HG03066 (cell line): ENCODE measurements around the gene TANGO6.
"Not testable (repeated sequence)": the region's sequence is repeated elsewhere in the genome, so short reads cannot be mapped to it uniquely, and the experiment has no call there.

Source experiments
- ATAC-seq: cut with Tn5 transposase; IDR thresholded peaks from one replicate; pipeline ENCODE4 v1.9.1; 2021; ENCODE audit warnings: low read depth; ENCODE audit not compliant: unreplicated experiment

TANGO6 gene

DNA sequence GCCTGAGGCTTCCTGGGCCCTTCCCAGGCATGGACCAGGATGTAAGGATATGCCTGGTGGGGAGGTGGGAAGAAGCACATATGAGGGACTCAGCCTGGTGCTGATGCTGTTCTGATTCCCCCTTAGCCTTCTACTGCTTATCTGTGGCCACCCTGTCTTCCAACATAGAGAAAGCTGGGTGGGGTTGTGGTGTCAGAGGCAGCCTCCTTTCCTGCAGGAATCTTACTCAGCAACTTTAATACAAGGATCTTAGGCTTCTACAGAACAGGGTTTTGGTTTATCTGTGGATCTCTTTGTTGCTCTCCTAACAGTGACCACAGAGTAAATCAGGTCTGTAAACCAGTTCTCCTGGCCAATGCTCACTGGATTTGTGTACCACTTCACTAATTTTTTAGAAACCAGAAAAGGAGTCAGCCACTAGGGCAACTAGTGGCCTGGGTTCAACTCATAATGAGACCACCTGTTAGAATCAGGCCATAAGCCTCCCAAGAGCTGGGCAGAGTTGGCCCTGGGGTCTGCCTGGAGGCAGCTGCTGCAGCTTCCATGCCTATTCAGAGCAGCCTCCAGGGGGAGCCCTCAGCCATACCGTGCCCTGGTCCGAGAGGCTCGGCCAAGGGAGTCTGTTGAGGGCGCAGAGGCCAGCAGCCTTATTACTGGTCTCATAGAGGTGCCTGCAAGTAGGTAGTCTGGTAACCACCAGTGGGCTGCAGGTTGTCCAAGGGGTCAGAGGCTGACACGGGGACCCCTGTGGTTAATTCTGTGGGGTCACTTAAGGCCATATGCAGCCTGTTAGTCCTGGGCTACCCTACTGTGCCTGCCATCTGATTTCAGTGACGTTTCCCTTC, 269.2 kb downstream of the TANGO6 start:
- no peak for ATAC-seq

DNA sequence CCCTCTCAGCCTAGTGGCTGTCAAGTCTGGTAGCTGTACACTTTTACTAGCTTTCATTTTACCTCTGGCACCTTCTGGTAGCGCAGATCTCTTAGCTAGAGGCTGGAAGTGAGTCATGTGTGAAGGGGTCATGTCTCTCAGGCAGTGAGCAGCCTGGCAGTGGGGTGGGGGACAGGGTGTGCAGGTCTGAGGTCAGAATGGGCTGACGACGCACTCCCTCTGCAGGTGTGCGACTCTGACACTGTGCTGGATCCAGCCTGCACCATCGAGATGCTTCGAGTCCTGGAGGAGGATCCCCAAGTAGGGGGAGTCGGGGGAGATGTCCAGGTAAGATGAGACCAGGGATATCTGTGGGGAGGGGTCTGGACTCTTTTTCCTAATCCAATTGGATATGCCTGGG, 269.9 kb downstream of the TANGO6 start:
- ATAC-seq: no peak

DNA sequence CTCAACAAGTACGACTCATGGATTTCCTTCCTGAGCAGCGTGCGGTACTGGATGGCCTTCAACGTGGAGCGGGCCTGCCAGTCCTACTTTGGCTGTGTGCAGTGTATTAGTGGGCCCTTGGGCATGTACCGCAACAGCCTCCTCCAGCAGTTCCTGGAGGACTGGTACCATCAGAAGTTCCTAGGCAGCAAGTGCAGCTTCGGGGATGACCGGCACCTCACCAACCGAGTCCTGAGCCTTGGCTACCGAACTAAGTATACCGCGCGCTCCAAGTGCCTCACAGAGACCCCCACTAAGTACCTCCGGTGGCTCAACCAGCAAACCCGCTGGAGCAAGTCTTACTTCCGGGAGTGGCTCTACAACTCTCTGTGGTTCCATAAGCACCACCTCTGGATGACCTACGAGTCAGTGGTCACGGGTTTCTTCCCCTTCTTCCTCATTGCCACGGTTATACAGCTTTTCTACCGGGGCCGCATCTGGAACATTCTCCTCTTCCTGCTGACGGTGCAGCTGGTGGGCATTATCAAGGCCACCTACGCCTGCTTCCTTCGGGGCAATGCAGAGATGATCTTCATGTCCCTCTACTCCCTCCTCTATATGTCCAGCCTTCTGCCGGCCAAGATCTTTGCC, 271.1 kb downstream of the TANGO6 start:
- ATAC-seq: no peak

DNA sequence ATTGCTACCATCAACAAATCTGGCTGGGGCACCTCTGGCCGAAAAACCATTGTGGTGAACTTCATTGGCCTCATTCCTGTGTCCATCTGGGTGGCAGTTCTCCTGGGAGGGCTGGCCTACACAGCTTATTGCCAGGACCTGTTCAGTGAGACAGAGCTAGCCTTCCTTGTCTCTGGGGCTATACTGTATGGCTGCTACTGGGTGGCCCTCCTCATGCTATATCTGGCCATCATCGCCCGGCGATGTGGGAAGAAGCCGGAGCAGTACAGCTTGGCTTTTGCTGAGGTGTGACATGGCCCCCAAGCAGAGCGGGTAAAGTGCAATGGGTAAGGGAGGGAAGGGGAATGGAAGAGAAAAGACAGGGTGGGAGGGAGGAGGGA, 271.6 kb downstream of the TANGO6 start:
- ATAC-seq: no peak

DNA sequence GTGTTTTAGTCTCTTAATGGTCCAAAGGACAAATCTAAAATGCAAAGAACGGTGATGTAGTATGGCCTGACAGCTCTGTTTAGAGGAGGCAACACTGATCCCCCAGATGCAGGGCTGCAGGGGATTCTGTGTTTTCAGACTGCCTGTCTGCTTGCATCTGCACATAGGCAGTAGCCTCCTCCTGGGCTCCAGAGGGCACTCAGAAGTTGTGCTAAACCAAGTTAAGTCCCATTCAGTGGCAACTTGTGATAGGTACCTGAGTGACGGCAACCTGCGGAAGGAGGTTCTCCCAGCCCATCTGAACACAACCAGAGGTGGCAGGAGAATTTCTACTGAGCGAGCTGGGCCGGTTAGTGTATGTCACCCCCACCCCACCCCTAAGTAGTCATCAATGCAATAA, 272.0 kb downstream of the TANGO6 start:
- no peak for ATAC-seq

DNA sequence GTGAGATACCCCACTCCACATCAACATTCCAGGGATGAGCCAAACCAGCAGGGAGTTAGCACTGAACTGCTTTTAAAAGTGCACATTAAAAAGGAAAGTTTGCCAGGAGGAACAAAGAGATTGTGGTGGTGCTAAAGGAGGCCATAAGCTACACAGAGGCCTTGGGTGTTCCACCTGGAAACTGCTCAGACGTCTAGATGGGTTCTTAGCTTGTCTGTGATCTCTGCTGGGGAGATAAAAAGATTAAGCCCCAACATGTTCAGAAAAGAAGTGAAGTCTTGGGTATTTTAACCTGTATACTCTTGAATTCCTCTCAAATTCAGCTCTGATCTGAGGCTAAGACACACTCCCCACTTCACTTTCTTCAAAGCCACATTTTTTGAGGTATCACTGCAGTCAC, 272.5 kb downstream of the TANGO6 start:
- ATAC-seq: no peak

DNA sequence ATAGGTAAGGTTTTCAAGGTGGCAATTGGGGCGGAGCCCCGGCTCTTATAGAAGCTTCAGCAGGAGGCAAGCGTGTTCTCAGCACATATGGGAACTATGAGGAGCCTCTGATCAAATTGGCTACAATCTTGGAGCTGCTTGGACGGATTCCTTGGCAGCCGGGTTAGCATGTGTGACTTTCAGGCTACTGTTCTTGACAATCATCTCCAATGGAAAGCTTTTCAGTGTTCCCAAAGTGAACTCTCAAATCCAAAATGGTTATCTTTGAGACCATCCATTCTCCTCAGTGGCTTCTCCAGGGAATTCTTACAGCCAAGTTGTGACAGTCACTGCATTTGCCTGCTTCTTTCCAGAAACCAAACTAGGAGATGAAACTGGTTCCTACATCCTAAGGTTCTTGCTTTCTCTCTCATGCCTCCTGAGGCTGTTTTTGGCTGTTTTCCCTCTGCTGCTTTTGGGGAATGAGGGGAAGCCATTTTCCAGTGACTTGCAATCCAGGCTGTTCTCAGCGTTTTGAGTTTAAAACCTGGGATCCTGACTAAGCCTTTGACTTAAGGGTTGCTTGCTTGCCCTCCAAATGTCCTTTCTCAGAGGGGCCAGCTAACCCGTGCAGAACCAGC, 273.0 kb downstream of the TANGO6 start:
- no peak for ATAC-seq

DNA sequence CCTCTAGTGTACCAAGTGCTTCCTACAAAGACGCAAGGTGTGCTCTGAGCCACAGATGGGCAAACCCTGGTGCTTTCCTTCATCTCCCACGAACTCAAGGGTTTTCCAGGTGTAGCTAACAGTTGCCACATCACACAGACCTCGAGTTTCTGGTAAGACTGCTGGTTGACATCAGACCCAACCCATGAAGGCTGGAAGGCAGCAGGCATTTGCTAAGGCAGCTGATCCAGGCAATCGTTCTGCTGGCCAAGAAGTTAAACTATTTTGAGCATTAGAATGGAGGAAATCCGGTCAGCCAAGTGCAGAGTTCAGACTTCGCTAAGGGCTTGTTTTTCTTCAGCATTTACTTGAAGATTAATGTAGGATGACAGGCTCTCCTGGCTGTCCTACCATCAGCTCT, 273.6 kb downstream of the TANGO6 start:
- no peak for ATAC-seq

DNA sequence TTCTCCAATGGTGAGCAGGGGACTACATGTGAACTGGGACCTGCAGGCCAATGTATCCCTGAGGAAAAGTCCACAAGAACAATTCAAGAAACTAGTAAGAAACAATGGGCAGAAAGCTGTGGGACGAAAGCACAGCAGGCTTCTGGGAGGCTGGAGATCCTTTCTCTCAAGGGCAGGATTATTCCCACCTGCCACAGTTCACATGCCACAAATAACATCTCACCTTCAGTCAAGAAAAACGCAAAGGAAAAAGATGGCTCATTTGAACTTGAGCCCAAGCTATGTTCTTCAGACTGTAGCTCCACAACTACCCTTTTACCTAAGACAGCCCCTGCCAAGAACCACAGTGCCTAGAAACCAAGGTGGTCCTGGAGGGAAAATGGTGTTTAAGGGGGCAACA, 275.1 kb downstream of the TANGO6 start:
- ATAC-seq: no peak

DNA sequence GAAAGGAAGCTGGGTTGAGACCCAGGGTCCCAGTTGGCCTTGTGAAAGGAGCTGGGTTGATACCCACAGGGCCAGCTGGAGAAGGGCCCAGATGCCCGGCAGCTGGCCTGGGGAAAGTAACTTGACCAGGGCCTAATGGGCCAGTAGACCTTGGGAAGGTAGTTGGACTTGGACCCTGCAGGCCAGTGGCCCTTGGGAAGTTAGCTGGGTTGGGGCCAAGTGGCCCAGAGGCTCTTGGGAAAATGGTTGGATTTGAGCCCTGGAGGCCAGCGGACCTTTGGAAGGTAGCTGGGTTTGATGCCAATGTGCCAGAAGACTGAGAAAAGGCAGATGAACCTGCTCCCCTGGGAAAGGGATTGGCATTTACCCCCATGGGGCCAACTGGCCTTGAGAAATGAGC, 275.7 kb downstream of the TANGO6 start:
- no peak for ATAC-seq

DNA sequence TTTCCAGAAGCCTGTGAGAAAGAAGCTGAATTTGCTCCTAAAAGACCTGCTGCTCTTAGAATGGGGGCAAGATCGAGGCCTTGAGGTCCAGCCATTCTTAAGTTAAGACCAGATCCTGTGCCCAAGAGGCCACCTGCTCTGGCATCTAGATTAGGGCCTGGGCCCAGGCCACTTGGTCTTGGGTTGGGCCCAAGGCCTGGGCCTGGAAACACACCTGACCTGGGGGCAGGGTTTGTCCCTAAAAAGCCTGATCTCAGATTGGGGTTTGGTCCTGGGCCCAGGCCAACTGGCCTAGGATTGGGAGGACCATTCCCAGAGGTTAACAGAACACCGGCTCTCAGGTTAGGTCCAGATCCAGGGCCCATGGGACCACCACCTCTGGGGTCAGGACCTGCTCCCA, 276.2 kb downstream of the TANGO6 start:
- no peak for ATAC-seq

DNA sequence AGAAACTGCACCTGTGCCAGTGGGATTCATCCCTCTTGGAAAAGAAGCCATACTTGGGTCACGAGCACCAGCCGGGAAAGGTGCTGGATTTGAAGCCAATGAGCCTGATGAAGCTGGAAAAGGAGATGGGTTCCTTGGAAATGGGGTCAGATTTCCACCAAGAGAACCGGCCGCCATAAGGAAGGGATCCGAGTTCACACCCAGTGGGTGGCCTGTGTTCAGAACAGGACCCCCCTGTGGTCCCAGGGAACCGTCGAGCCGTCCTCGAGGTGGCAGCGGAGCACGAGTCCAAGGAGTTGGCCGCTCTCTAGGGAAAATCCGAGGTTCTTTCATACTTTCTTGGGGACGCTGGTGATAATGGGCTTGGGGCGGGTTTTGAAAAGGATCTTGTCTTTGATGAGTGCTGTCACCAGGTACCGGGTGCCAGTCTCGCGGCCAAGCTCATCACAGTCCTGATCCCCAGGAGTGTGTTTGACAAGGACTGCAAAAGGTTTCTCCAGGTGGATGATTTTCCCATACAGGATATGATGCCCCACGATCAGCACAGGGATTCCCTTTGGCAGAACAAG, 276.8 kb downstream of the TANGO6 start:
- no peak for ATAC-seq

DNA sequence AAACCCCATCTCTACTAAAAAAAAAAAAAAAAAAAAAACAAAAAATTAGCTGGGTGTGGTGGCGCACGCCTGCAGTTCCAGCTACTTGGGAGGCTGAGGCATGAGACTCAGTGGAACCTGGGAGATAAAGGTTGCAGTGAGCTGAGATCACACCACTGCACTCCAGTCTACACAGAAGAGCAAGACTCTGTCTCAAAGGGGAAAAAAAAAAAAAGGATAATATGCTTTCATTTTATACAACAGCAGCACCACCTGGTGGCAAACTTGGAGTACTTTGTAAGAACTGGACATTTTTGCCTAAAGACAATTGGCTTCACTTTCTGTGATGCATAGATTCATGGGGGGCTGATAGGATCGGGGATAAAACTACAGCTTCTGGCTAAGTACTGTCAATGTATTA, 280.6 kb downstream of the TANGO6 start:
- ATAC-seq: no peak

DNA sequence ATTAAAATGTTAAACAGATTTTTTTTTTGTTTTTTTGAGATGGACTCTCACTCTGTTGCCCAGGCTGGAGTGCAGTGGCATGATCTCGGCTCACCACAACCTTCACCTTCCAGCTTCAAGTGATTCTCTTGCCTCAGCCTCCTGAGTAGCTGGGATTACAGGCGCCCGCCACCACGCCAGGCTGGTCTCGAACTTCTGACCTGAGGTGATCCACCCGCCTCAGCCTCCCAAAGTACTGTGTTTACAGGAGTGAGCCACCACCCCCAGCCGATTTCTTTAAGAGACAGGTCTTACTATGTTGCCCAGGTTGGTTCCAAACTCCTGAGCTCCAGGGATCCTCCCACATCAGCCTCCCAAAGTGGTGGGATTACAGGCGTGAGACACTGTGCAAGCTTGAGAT, 281.1 kb downstream of the TANGO6 start:
- not testable (repeated sequence) for ATAC-seq

DNA sequence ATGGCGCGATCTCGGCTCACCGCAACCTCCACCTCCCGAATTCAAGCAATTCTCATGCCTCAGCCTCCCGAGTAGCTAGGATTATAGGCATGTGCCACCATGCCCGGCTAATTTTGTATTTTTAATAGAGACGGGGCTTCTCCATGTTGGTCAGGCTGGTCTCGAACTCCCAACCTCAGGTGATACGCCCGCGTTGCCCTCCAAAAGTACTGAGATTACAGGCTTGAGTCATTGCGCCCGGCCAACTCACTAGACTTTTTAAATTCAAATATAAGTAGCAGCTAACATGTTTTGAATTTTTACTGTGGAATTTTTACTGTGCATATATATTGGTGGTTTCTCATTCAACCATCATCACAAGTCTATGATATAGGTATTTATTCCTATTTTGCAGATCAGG, 281.6 kb downstream of the TANGO6 start:
- ATAC-seq: not testable (repeated sequence)

DNA sequence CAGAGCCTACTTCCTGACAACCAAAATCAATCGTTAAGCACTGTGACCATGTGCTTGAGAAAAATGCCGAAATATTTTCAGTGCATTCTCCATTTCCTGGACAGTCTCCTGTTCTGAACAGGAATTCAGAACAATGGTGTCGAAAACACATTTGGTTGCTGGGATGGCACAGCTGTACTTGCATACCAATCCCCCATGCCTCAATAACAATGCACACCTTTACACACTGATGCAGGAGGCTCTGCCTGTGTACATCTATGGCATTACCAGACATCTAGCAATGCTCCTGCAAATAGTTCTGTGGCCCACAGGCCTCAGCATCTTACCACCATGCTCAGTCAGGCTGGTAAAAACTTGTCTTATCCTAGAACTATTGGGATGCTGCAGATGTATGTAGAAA, 282.9 kb downstream of the TANGO6 start:
- ATAC-seq: no peak

DNA sequence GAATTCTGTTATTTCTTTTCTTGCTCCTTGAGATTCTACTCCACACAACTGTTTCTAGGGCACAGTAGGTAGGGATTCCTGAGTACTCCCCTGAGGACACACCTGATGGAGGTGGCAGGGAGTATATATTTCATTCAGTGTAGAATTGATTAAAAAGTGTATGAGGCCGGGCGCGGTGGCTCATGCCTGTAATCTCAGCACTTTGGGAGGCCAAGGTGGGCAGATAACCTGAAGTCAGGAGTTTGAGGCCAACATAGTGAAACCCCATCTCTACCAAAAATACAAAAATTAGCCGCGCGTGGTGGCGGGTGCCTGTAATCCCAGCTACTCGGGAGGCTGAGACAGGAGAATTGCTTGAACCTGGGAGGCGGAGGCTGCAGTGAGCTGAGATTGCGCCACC, 283.5 kb downstream of the TANGO6 start:
- not testable (repeated sequence) for ATAC-seq

DNA sequence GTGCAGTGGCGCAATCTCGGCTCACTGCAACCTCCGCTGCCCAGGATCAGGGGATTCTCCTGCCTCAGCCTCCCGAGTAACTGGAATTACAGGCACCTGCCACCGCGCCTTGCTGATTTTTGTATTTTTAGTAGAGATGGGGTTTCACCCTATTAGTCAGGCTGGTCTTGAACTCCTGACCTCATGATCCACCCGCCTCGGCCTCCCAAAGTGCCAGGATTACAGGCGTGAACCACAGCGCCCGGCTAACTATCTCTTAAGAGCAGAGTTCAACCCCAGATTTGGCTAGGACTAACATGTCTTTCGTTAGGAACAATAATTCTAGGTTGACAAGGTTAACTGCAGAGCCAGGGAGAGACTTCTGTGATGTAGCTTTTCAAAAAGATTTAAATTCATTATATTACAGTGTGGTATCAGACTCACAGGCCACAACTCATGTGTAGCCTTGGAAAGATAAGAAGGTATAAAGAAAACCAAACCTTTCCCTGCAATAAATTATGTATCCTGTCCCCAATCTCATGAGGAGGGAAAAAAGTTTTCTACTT, 284.7 kb downstream of the TANGO6 start:
- ATAC-seq: no peak

DNA sequence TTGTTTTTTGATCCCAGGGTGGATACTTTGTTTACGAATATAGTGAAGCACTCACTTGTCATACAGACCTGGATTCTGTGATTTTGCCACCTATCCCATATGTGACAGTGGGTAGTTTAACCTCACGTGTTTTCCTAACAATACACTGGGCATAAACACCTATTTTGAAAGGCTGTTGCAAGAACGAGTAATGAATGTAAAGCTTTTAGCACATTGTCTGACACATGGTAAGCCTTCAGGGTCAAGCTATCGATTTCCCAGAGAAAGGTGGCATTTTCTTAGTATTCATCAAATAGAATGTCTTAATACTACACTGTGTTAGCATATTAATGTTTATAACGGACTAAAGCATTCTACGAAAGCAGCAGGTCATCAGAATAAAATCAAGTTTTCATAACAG, 287.1 kb downstream of the TANGO6 start:
- no peak for ATAC-seq

DNA sequence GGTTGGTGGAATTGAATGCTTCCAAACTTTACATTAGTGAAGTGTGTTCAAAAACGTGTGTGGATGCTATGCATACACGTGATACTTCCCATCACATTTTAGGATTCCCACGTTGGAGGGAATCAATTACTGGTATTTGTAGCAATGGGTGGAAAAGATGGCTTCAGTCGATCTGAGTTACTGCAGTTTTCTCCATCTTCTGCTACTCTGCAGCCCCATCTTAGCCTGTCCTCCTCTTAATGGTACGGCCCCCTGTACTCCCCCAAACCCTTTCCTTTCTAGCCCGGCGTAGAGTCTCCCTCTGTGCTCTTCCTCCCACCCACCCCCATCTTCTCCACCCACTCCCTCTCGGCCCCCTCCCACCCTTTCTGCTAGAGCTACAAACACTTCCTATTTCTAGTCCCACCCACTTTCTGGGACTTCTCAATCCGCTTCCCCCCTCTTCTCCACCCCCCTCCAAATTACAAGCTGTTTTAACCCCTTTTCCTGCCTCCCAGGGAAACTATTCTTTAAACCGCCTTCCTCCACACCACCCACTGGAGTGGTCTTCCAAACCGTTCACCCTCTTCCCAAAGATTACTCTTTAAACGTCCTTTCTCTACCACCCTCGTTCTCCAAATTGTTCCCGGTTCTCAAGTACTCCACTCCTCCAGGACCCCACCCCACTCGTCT, 288.0 kb downstream of the TANGO6 start:
- no peak for ATAC-seq
